H1 (cell line): ENCODE results near the gene RIPOR3. TPM values are rescaled to one million over a fixed set of nuclear protein-coding genes. Genes with fewer than 3 reads are reported as not detected.

Experiments used
- CTCF ChIA-PET: fragments of 300-600 bp; sonication (Branson Sonifier 250); formaldehyde crosslinking; loops from one replicate; lab custom pipeline; 2021; ENCODE audit not compliant: partially characterized antibody; lab: Charles Lee
- POLR2A ChIA-PET: fragments of 300-600 bp; sonication (Branson Sonifier 250); formaldehyde crosslinking; loops from one replicate; lab custom pipeline; 2021; ENCODE audit warnings: inconsistent platforms; ENCODE audit not compliant: partially characterized antibody; lab: Charles Lee
- DNase-seq, 2 experiments: peaks; one replicate each; pipeline versions ENCODE4 v3.0.0 to v3.0.0-alpha.2; 2010 to 2022; ENCODE audit warnings: low spot score in 2 of 2, low read depth in 1 of 2, mixed read lengths in 1 of 2
- FAIRE-seq: peaks from 2 replicates; lab custom pipeline; 2011; peaks lifted over from hg19 to GRCh38; lab: Jason Lieb, UNC
- H2AFZ ChIP-seq: 2 replicates; pipeline ENCODE4 v1.8.1; 2012; ENCODE audit warnings: low read length, inconsistent platforms
- H2AK5ac ChIP-seq: 2 replicates; pipeline ENCODE4 v1.6.1; 2013; ENCODE audit warnings: low read depth, low read length
- H2BK120ac ChIP-seq: replicated peaks from 2 replicates; pipeline ENCODE3; 2013; ENCODE audit warnings: low read depth, low read length, inconsistent platforms
- H2BK12ac ChIP-seq: 2 replicates; pipeline ENCODE4 v1.6.1; 2013; ENCODE audit warnings: low read depth, low read length
- H2BK15ac ChIP-seq: 2 replicates; pipeline ENCODE4 v1.6.1; 2013; ENCODE audit warnings: low read length
- H2BK20ac ChIP-seq: 2 replicates; pipeline ENCODE4 v1.6.1; 2013; ENCODE audit warnings: low read length
- H2BK5ac ChIP-seq: 2 replicates; pipeline ENCODE4 v1.6.1; 2013; ENCODE audit warnings: low read depth, low read length
- H3K14ac ChIP-seq: 2 replicates; pipeline ENCODE4 v1.6.1; 2013; ENCODE audit warnings: inconsistent platforms; ENCODE audit not compliant: insufficient read length
- H3K18ac ChIP-seq: 2 replicates; pipeline ENCODE4 v1.6.1; 2013; ENCODE audit warnings: low read length; ENCODE audit errors: extremely low read depth
- H3K23ac ChIP-seq: 2 replicates; pipeline ENCODE4 v1.6.1; 2013; ENCODE audit warnings: inconsistent platforms; ENCODE audit not compliant: insufficient read length
- H3K23me2 ChIP-seq: 2 replicates; pipeline ENCODE4 v1.6.1; 2013; ENCODE audit warnings: low read depth, low read length
- H3K27ac ChIP-seq: 2 replicates; pipeline ENCODE4 v1.6.1; 2011; ENCODE audit warnings: low read depth, low read length, inconsistent platforms
- H3K27me3 ChIP-seq, 4 experiments: replicated peaks in 1 of 4; 1 replicate in 1 of 4; 2 replicates in 3 of 4; pipeline versions ENCODE4 v1.6.1 to v1.8.1; 2011 to 2013; ENCODE audit warnings: low read length in 3 of 4, mild to moderate bottlenecking in 3 of 4, inconsistent platforms in 2 of 4, mixed read lengths in 2 of 4, moderate library complexity in 1 of 4; ENCODE audit not compliant: control insufficient read depth in 3 of 4, insufficient read depth in 3 of 4; ENCODE audit errors: extremely low read depth in 1 of 4
- H3K36me3 ChIP-seq, 4 experiments: 2 replicates each; pipeline versions ENCODE4 v1.6.1 to v1.8.1; 2011 to 2013; ENCODE audit warnings: mild to moderate bottlenecking in 4 of 4, low read length in 3 of 4, moderate library complexity in 2 of 4, control low read depth in 1 of 4, inconsistent platforms in 1 of 4; ENCODE audit not compliant: insufficient read depth in 4 of 4, control insufficient read depth in 2 of 4
- H3K4ac ChIP-seq: replicated peaks from 2 replicates; pipeline ENCODE3; 2013; ENCODE audit warnings: low read length, low read depth, mixed read lengths, inconsistent platforms; ENCODE audit not compliant: insufficient read length
- H3K4me1 ChIP-seq, 4 experiments: replicated peaks in 1 of 4; 1 replicate in 1 of 4; 2 replicates in 3 of 4; pipeline versions ENCODE4 v1.6.1 to v1.8.1; 2011 to 2013; ENCODE audit warnings: low read length in 3 of 4, inconsistent platforms in 2 of 4, mixed read lengths in 1 of 4; ENCODE audit not compliant: insufficient read depth in 4 of 4, control insufficient read depth in 3 of 4
- H3K4me2 ChIP-seq, 2 experiments: 2 replicates each; pipeline versions ENCODE4 v1.6.1 to v1.8.1; 2011 to 2013; ENCODE audit warnings: low read depth in 2 of 2, low read length in 2 of 2, control low read depth in 1 of 2, inconsistent platforms in 1 of 2, mild to moderate bottlenecking in 1 of 2; ENCODE audit not compliant: insufficient read depth in 1 of 2
- H3K4me3 ChIP-seq, 4 experiments: fragments of 200-600, 300-600 bp in 1 of 4; sonication (generic), shearing (Covaris generic), sonication (Bioruptor Twin) in 1 of 4; 2 replicates each; pipeline versions ENCODE4 v1.5.1 to v1.8.1; 2011 to 2016; ENCODE audit warnings: low read length in 4 of 4, low read depth in 3 of 4, control low read depth in 2 of 4, inconsistent platforms in 2 of 4, mild to moderate bottlenecking in 2 of 4, mixed read lengths in 1 of 4, moderate library complexity in 1 of 4; ENCODE audit not compliant: insufficient read depth in 2 of 4; ENCODE audit errors: extremely low read depth in 1 of 4
- H3K56ac ChIP-seq: replicated peaks from 2 replicates; pipeline ENCODE3; 2013; ENCODE audit warnings: low read depth, mild to moderate bottlenecking, mixed read lengths, low read length, inconsistent platforms; ENCODE audit not compliant: insufficient read length
- H3K79me1 ChIP-seq: 2 replicates; pipeline ENCODE4 v1.6.1; 2013; ENCODE audit warnings: low read depth, low read length, control low read depth
- H3K79me2 ChIP-seq, 2 experiments: 2 replicates each; pipeline versions ENCODE4 v1.6.1 to v1.8.1; 2012 to 2013; ENCODE audit warnings: low read length in 2 of 2, mild to moderate bottlenecking in 2 of 2, inconsistent platforms in 1 of 2; ENCODE audit not compliant: insufficient read depth in 2 of 2, control insufficient read depth in 1 of 2
- H3K9ac ChIP-seq, 4 experiments: replicated peaks in 1 of 4; 1 replicate in 1 of 4; 2 replicates in 3 of 4; pipeline versions ENCODE4 v1.6.1 to v1.8.1; 2011 to 2013; ENCODE audit warnings: low read depth in 3 of 4, low read length in 3 of 4, control low read depth in 2 of 4, mild to moderate bottlenecking in 2 of 4, moderate library complexity in 2 of 4, inconsistent platforms in 1 of 4; ENCODE audit errors: extremely low read depth in 1 of 4
- H3K9me3 ChIP-seq, 2 experiments: 2 replicates each; pipeline versions ENCODE4 v1.6.1 to v1.8.1; 2012 to 2013; ENCODE audit warnings: mild to moderate bottlenecking in 2 of 2, moderate library complexity in 2 of 2, control low read depth in 1 of 2, inconsistent platforms in 1 of 2, low read depth in 1 of 2, low read length in 1 of 2, mixed read lengths in 1 of 2; ENCODE audit not compliant: insufficient read depth in 2 of 2
- H4K20me1 ChIP-seq, 2 experiments: replicated peaks in 1 of 2; 2 replicates each; pipeline versions ENCODE3 to v1.8.1; 2011 to 2013; ENCODE audit warnings: inconsistent platforms in 2 of 2, low read length in 2 of 2, mild to moderate bottlenecking in 1 of 2; ENCODE audit not compliant: insufficient read depth in 2 of 2, control insufficient read depth in 1 of 2
- H4K5ac ChIP-seq: 2 replicates; pipeline ENCODE4 v1.6.1; 2013; ENCODE audit warnings: low read length, low read depth, mixed read lengths, inconsistent platforms; ENCODE audit not compliant: insufficient read length
- H4K8ac ChIP-seq: 2 replicates; pipeline ENCODE4 v1.8.0; 2013; ENCODE audit warnings: mild to moderate bottlenecking, moderate library complexity, low read length, inconsistent platforms; ENCODE audit not compliant: insufficient read depth; ENCODE audit errors: extremely low read depth
- H4K91ac ChIP-seq: replicated peaks from 2 replicates; pipeline ENCODE3; 2013; ENCODE audit warnings: low read length, mixed read lengths, inconsistent platforms; ENCODE audit not compliant: insufficient read length
- JUND ChIP-seq: IDR thresholded peaks from 2 replicates; pipeline ENCODE4 v1.6.1; 2011; ENCODE audit warnings: mild to moderate bottlenecking, improper control_type of control experiment, low read length
- KDM1A ChIP-seq: fragments of 200-600, 300-600 bp; sonication (generic); IDR thresholded peaks from 2 replicates; pipeline ENCODE4 v1.7.1; 2016; ENCODE audit warnings: mild to moderate bottlenecking, low read length, borderline replicate concordance
- SIRT6 ChIP-seq: IDR thresholded peaks from one replicate; pipeline ENCODE4 v1.7.1; 2012; ENCODE audit warnings: low read length, inconsistent platforms
- ZNF274 ChIP-seq: IDR thresholded peaks from 2 replicates; pipeline ENCODE4 v1.7.0; 2012; ENCODE audit warnings: low read length, borderline replicate concordance; ENCODE audit errors: extremely low read depth
- WGBS, 2 experiments: shearing (Covaris generic) in 1 of 2; methylation state at CpG; one replicate each; pipeline versions ENCODE4 v1.1.6 to v1.1.7; 2013 to 2015; ENCODE audit warnings: low lambda C conversion rate in 2 of 2, mixed read lengths in 2 of 2, inconsistent platforms in 1 of 2, low coverage in 1 of 2, missing lambda C conversion rate in 1 of 2; ENCODE audit not compliant: insufficient replicate concordance in 2 of 2, insufficient coverage in 1 of 2, insufficient read length in 1 of 2; ENCODE audit errors: extremely low coverage in 1 of 2, missing lambda C conversion rate in 1 of 2; 5-methylcytosine and 5-hydroxymethylcytosine counted together
- polyA plus RNA-seq, 7 experiments: library from polyadenylated mRNA; depleted of rRNA in 3 of 7; stranded (reverse) in 5 of 7; unstranded in 2 of 7; fragments of >200 nt in 5 of 7; fragments of 200-250 nt in 2 of 7; gene quantifications; 1 replicate in 5 of 7; 2 replicates in 1 of 7; 4 replicates in 1 of 7; pipeline versions ENCODE4 v1.2.1 to v1.2.3, GENCODE V29; 2011 to 2013; ENCODE audit warnings: missing spikeins in 2 of 7, mixed read lengths in 2 of 7
- total RNA-seq: library from RNA; stranded (reverse); fragmentation: NEBNext Ultra II Directional; extraction: Animal tissue kit (Norgen Biotek cat#: 25700); gene quantifications from 2 replicates; pipeline ENCODE4 v1.2.1, GENCODE V29; 2021

The RIPOR3 gene
- total and polyA plus RNA-seq, 2 of the 8 experiments (the other 6 are each of a cell fraction or from before 2014, with no cell fraction given), result 3.6 to 4.5 TPM

- no peak for TF ChIP-seq SIRT6
- TF ChIP-seq KDM1A, result no peak
- no peak for TF ChIP-seq ZNF274
- TF ChIP-seq JUND, result no peak
- Histone ChIP-seq H3K4ac (no peak overlapping the region), H3K27me3 (no peaks in the 10 kb centered on the region), H4K8ac (no peak overlapping the region), H2BK120ac (no peak overlapping the region), H3K14ac (no peak overlapping the region), H3K56ac (no peak overlapping the region), H3K27ac (no peak overlapping the region), H3K23me2 (no peaks in the 10 kb centered on the region), H3K4me1 (peaks cover 0 to 2% (median 0%) of the 10 kb centered on the region in 4 experiments; a peak in 2 of 7 replicates), H3K4me3 (no peak overlapping the region), H2AFZ (no peak overlapping the region), H2BK20ac (no peak overlapping the region), H3K9me3 (no peaks in the 10 kb centered on the region), H4K20me1 (no peaks in the 10 kb centered on the region), H3K36me3 (no peaks in the 10 kb centered on the region), H3K9ac (no peak overlapping the region), H2BK5ac (no peak overlapping the region), H3K79me1 (no peaks in the 10 kb centered on the region), H4K5ac (no peak overlapping the region), H3K4me2 (no peak overlapping the region), H2AK5ac (no peak overlapping the region), H2BK12ac (no peak overlapping the region), H3K23ac (no peak overlapping the region), H2BK15ac (no peak overlapping the region), H4K91ac (no peak overlapping the region), H3K79me2 (no peaks in the 10 kb centered on the region), H3K18ac (no peak overlapping the region; the same call in 1 of the 2 replicates)
- no peak for FAIRE-seq
- DNase-seq, result no peak
- ChIA-PET POLR2A (interaction anchor here (1.0 kb wide), 1 partner anchor 49 kb away, joined by 3 read pairs; no protein-coding TSS in a partner anchor), CTCF (interaction anchor here (0.6 to 2.1 kb wide), 3 partner anchors 15 to 44 kb away, joined by 3 to 9 read pairs (median 4); no protein-coding TSS in a partner anchor)
- WGBS, 2 experiments, result 87% methylated on average over 3 of the region's 5 CpGs; no CpG with 5 or more reads in 1 of the 2 experiments
Measured at GRCh38 chr20:50679753-50680104, 11.6 kb downstream of the RIPOR3 start.
